ENCODE results near the gene GRIN1.

Gene GRIN1

DNA sequence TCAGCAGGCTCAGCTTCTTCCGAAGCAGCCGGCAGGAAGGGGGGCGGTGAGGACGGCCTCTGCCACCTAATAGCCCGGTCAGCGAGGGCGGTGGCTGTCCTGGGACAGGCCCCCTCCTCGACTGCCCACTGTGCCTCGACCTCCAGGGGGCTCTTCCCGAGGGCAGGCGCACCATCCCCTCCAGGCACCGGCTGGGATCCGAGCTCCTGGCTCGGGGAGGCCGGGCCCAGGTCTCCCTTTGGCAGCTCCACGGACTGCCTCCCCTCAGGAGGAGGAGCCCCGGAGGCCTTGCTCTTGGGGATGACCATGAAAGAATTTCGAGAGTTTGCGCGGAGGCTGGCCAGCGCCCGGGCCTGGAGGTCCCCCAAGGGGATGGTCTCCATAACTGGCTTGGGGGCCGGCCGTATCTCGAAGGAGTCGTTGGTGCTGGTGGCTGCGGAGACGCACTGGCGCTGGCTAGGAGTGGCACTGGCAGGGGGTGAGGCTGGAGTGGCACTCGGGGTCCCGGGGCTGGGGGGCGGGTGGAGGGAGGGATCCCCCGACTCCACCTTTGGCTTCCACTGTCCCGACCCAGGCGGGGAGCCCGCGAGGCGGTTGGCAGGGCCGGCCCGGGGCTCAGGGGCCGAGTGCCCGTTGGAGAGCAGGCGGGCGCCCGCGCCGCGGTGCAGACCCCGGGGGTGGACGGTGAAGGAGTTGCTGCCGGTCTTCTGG is 60.6 kb downstream of the GRIN1 start:
- in situ Hi-C loops (cut with MboI; ENCODE audit: low pct_unique_long_range_greater_than_20kb, low sequenced_read_pairs, unreplicated experiment): no loop called here
- no peak for DNase-seq (ENCODE audit: low spot score)
- TF ChIP-seq, protein P1, sequence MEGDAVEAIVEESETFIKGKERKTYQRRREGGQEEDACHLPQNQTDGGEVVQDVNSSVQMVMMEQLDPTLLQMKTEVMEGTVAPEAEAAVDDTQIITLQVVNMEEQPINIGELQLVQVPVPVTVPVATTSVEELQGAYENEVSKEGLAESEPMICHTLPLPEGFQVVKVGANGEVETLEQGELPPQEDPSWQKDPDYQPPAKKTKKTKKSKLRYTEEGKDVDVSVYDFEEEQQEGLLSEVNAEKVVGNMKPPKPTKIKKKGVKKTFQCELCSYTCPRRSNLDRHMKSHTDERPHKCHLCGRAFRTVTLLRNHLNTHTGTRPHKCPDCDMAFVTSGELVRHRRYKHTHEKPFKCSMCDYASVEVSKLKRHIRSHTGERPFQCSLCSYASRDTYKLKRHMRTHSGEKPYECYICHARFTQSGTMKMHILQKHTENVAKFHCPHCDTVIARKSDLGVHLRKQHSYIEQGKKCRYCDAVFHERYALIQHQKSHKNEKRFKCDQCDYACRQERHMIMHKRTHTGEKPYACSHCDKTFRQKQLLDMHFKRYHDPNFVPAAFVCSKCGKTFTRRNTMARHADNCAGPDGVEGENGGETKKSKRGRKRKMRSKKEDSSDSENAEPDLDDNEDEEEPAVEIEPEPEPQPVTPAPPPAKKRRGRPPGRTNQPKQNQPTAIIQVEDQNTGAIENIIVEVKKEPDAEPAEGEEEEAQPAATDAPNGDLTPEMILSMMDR (IDR thresholded peaks at IDR 0.05; ENCODE audit: extremely low read depth, insufficient read depth, missing control alignments): no peak

DNA sequence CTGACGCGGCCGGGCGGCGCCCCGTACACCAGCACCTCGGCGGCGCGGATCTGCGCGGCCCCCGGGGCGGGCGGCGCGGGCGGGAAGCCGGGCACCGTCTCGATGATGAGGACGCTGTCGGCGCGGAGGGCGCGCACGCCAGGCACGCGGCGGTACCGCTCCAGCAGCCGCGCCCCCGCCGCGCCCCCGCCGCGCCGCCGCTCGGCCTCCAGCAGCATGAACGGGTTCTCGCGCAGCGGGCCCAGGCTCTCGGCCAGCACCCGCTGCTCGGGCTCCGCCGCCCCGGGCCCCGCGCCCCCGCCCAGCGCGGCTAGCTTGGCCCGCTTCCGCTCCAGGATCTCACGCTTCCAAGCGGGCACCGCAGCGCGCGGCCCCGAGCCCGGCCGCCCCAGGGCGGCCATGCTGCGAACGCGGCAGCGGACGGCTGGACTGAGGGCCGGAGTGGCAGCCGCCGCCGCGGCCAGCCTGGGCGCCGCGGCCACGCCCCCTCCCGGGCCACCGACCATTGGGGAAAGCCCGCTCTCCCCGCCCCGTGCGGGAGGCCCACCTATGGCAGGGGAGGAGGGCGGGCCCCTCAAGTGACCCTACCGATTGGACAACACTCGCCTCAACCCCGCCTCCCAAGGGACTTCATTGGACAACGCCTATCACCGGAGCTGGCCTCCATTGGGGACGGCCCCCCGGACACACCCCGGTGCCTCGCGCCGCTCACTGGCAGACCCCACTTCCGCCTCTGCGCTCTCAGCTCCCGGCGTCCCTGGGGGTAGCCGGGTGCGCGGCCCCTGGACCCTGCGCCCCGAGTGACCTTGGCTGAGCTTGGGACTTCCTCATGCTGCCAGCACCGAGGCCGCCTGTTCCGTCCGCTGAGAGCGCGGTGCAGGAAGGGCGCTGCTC is 61.6 kb downstream of the GRIN1 start, which contains the start of gene TPRN:
Gene TPRN, minus strand, starts transcription at position 431 of the 894 bp plus-strand sequence. Its CDS starts 30 bp downstream, at position 401.
- in situ Hi-C loops (cut with MboI; ENCODE audit: low pct_unique_long_range_greater_than_20kb, low sequenced_read_pairs, unreplicated experiment): no loop called here
- peak; percentile 100 for DNase-seq (ENCODE audit: low spot score)

GRCh38 chr9:137201205-137201868 is 62.4 kb downstream of the GRIN1 start:
- in situ Hi-C loops (cut with MboI; ENCODE audit: low pct_unique_long_range_greater_than_20kb, low sequenced_read_pairs, unreplicated experiment): no loop called here
- DNase-seq (ENCODE audit: low spot score): no peak
- TF ChIP-seq, protein P1 (IDR thresholded peaks at IDR 0.05; ENCODE audit: extremely low read depth, insufficient read depth, missing control alignments): no peak

More for the DNA sequence above, 61.6 kb downstream of the GRIN1 start, which contains the start of gene TPRN:
- TF ChIP-seq, protein P1 (IDR thresholded peaks at IDR 0.05; ENCODE audit: extremely low read depth, insufficient read depth, missing control alignments): no peak

DNA sequence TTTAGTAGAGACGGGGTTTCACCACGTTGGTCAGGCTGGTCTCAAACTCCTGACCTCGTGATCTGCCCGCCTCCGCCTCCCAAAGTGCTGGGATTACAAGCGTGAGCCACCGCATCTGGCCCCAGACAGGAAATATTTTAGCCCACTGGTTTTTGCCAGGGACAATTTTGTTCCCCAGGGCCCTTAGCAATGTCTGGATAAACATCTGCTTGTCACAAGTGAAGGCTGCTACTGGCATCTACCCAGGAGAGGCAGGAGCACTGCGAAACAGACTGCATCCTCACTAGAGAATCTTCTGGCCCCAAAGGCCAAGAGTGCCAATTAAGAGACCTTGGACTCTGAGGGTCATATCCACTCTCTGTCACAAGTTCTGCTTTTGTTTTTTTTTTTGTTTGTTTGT is 64.0 kb downstream of the GRIN1 start:
- TF ChIP-seq, protein P1 (IDR thresholded peaks at IDR 0.05; ENCODE audit: extremely low read depth, insufficient read depth, missing control alignments): no peak
- DNase-seq (ENCODE audit: low spot score): no peak
- in situ Hi-C loops (cut with MboI; ENCODE audit: low pct_unique_long_range_greater_than_20kb, low sequenced_read_pairs, unreplicated experiment): no loop called here

DNA sequence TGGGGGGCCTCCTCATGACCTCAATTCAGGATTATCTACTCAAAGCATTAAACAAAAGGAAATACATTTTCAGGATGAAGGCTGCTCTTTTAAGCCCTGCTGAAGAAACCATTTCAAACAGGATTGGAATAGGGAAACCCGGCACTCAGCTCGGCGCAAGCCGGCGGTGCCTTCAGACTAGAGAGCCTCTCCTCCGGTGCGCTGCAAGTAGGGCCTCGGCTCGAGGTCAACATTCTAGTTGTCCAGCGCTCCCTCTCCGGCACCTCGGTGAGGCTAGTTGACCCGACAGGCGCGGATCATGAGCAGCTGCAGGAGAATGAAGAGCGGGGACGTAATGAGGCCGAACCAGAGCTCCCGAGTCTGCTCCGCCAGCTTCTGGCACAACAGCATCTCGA is 65.8 kb downstream of the GRIN1 start:
- DNase-seq (ENCODE audit: low spot score): no peak
- TF ChIP-seq, protein P1 (IDR thresholded peaks at IDR 0.05; ENCODE audit: extremely low read depth, insufficient read depth, missing control alignments): no peak
- in situ Hi-C loops (cut with MboI; ENCODE audit: low pct_unique_long_range_greater_than_20kb, low sequenced_read_pairs, unreplicated experiment): no loop called here

All from GM13977 (cell line).